GM13976 (cell line): ENCODE data around the gene DNAH2.

Experiments used
- DNase-seq: peaks from one replicate; pipeline ENCODE4 v3.0.0; 2012; ENCODE audit warnings: low spot score
- in situ Hi-C: fragments of 300-500 bp; cut with MboI; formaldehyde crosslinking; loops from one replicate; pipeline ENCODE4 v1.12.0; 2022; ENCODE audit warnings: low sequenced_read_pairs, mixed read lengths, inconsistent platforms; ENCODE audit not compliant: unreplicated experiment
- TF ChIP-seq, protein P1 (sequence below): IDR thresholded peaks from 2 replicates; pipeline ENCODE4 v1.5.1; 2012; ENCODE audit warnings: borderline replicate concordance, mild to moderate bottlenecking; ENCODE audit not compliant: insufficient read depth; ENCODE audit errors: extremely low read depth, missing control alignments, control extremely low read depth

DNAH2 gene

GRCh38 chr17:7823581-7824001 is 106.0 kb downstream of the DNAH2 start:
- DNase-seq = no peak
- TF ChIP-seq, protein P1, sequence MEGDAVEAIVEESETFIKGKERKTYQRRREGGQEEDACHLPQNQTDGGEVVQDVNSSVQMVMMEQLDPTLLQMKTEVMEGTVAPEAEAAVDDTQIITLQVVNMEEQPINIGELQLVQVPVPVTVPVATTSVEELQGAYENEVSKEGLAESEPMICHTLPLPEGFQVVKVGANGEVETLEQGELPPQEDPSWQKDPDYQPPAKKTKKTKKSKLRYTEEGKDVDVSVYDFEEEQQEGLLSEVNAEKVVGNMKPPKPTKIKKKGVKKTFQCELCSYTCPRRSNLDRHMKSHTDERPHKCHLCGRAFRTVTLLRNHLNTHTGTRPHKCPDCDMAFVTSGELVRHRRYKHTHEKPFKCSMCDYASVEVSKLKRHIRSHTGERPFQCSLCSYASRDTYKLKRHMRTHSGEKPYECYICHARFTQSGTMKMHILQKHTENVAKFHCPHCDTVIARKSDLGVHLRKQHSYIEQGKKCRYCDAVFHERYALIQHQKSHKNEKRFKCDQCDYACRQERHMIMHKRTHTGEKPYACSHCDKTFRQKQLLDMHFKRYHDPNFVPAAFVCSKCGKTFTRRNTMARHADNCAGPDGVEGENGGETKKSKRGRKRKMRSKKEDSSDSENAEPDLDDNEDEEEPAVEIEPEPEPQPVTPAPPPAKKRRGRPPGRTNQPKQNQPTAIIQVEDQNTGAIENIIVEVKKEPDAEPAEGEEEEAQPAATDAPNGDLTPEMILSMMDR = no peak
- in situ Hi-C loops = no loop called here

- TF ChIP-seq, protein P1 = no peak
- in situ Hi-C loops = no loop called here
- DNase-seq = no peak
These were observed 106.7 kb downstream of the DNAH2 start for GRCh38 chr17:7824021-7824924.

DNA sequence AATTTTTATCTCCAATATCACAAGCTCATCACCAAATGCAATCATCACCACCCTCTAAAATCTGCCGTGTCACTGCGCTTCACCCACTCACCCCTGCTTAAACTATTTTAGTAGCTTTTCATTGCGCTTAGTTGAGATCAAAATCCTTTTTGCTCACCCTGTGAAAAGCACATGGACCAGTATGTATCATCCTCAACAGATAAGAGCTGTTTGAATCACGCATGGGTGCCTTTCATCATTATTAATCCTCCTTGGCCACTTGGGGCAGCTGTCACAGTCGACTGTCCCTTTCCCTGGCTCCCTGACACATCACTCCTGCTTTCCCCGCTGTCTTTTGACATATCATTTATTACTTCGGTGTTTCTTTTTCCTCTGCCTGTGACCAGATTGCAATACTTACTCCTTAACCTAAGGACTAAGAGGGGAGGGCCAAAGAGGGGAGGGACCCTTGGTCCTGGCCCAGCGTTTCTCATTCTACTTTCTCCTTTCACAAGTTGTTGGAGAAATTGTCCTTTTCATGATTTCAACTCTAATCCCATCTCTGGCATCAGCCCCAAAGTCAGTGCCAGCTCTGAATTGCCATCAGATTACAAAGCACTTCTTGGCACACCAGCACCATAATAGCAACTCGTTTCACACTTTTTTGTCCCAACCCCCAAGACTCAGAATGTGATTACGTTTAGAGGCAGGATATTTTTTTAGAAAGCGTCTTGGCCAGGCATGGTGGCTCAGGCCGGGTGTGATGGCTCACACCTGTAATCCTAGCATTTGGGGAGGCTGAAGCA is 107.9 kb downstream of the DNAH2 start:
- in situ Hi-C loops = no loop called here
- TF ChIP-seq, protein P1 = no peak
- no peak for DNase-seq

DNA sequence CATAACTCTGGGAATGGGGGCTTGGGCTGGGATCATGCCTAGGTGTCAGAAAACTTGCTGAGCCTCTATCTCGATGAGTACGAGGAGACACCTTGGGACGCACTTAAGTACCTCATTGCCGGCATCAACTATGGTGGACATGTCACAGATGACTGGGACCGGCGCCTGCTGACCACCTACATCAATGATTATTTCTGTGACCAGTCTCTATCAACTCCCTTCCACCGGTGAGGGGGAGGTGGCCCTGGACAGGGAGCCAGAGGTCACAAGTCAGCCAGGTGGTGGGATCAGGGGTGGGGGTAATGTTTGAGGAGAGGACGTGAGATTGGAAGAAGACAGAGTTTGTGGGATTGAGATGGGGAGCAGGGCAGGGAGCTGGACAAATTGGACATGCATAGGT is 113.1 kb downstream of the DNAH2 start:
- no peak for DNase-seq
- TF ChIP-seq, protein P1 = no peak
- in situ Hi-C loops = no loop called here

GRCh38 chr17:7831233-7831632 is 113.7 kb downstream of the DNAH2 start:
- TF ChIP-seq, protein P1 = no peak
- no peak for DNase-seq
- in situ Hi-C loops = no loop called here

DNA sequence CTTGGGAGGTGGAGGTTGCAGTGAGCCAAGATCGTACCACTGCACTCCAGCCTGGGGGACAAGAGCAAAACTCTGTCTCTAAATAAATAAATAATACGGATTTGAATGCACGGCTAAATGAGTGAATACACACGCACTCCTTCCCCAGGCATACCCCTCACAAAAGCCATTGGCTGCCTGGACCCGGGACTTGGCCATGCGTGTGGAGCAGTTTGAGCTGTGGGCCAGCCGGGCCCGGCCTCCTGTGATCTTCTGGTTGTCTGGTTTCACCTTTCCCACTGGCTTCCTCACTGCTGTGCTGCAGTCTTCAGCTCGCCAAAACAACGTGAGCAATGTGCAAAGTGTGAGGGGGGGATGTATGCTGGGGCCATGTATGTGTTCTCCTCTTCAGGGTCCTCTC is 114.9 kb downstream of the DNAH2 start:
- in situ Hi-C loops = no loop called here
- DNase-seq = no peak
- TF ChIP-seq, protein P1 = no peak
